ENCODE data around the gene NPM1. TPM values are rescaled to one million over a fixed set of nuclear protein-coding genes. Genes with fewer than 3 reads are reported as not detected.

NPM1 gene
- total RNA-seq, 1 experiment from 2014 or later: 1,998 TPM

DNA sequence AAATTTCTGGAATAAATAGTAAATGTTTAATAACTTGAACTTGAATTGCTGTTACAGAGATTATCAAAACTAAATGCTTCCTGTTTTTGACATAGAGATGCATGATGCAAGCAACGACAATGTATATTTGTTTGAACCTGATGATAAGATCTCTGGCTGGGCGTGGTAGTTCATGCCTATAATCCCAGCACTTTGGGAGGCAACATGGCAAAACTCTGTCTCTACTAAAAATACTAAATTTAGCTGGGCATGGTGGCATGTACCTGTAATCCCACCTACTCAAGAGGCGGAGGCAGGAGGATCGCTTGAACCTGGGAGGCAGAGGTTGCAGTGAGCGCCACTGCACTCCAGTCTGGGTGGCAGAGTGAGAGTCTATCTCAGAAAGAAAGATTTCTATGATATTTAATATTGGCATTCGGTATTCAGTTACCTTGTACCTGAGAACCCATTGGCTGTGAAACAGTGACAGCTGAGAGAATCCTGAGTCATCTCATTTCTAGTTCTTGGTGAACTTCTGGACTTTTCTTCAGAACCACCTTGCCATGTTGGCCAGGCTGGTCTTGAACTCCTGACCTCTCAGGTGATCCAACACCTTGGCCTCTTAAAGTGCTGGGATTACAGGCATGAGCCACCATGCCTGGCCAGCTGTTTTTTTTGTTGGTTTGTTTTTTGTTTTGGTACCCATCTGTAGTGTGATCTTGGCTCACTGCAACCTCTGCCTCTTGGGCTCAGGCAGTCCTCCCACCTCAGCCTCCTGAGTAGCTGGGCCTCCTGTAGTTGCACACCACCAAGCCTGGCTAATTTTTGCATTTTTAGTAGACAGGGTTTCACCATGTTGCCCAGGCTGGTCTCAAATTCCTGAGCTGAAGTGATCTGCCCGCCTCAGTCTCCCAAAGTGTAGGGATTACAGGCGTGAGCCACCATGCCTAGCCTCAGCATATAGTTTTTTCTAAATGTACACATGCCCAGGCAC is 21.8 kb downstream of the NPM1 start:
- Histone ChIP-seq H3K36me3 (ENCODE audit: insufficient read depth, low read length, poor library complexity, severe bottlenecking) (peaks cover 94% of the 10 kb centered on the region), H3K27me3 (replicated peaks; ENCODE audit: insufficient read depth, low read depth, low read length, poor library complexity) (no peaks in the 10 kb centered on the region), H3K27ac (ENCODE audit: low read depth, low read length, poor library complexity, severe bottlenecking) (no peak overlapping the region), H3K4me1 (ENCODE audit: insufficient read depth, low read length, poor library complexity, severe bottlenecking) (peaks cover 7% of the 10 kb centered on the region), H3K4me3 (ENCODE audit: low read depth, low read length, poor library complexity, severe bottlenecking) (no peak overlapping the region), H3K9me3 (ENCODE audit: low read depth, low read length, poor library complexity, severe bottlenecking) (no peaks in the 10 kb centered on the region)
- ChIA-PET CTCF (no interaction called here), POLR2A (ENCODE audit: low non-redundant PET) (no interaction called here)
- TF ChIP-seq, protein P1, sequence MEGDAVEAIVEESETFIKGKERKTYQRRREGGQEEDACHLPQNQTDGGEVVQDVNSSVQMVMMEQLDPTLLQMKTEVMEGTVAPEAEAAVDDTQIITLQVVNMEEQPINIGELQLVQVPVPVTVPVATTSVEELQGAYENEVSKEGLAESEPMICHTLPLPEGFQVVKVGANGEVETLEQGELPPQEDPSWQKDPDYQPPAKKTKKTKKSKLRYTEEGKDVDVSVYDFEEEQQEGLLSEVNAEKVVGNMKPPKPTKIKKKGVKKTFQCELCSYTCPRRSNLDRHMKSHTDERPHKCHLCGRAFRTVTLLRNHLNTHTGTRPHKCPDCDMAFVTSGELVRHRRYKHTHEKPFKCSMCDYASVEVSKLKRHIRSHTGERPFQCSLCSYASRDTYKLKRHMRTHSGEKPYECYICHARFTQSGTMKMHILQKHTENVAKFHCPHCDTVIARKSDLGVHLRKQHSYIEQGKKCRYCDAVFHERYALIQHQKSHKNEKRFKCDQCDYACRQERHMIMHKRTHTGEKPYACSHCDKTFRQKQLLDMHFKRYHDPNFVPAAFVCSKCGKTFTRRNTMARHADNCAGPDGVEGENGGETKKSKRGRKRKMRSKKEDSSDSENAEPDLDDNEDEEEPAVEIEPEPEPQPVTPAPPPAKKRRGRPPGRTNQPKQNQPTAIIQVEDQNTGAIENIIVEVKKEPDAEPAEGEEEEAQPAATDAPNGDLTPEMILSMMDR (conservative IDR thresholded peaks at IDR 0.05; ENCODE audit: low read depth, low read length): no peak
- no peak for TF ChIP-seq EZH2 (IDR thresholded peaks at IDR 0.05; ENCODE audit: borderline replicate concordance, low read depth, low read length, poor library complexity, severe bottlenecking)
- no peak for DNase-seq (ENCODE audit: low spot score)
- no TSS peak for BruUV-seq (replicated peaks)
- intact Hi-C loops (cut with micrococcal nuclease; ENCODE audit: unreplicated experiment): no loop called here

DNA sequence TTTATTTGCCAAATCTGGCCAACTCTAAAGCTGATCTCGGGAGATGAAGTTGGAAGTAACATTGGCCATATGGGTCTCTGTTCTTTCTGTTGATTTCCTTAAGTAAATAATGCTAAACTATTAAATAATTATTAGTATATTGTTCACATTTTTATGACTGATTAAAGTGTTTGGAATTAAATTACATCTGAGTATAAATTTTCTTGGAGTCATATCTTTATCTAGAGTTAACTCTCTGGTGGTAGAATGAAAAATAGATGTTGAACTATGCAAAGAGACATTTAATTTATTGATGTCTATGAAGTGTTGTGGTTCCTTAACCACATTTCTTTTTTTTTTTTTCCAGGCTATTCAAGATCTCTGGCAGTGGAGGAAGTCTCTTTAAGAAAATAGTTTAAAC is 22.5 kb downstream of the NPM1 start:
- CTCF ChIA-PET: no interaction called here
- Histone ChIP-seq H3K4me3 (ENCODE audit: low read depth, low read length, poor library complexity, severe bottlenecking) (no peak overlapping the region), H3K27ac (ENCODE audit: low read depth, low read length, poor library complexity, severe bottlenecking) (no peak overlapping the region), H3K9me3 (ENCODE audit: low read depth, low read length, poor library complexity, severe bottlenecking) (no peaks in the 10 kb centered on the region), H3K27me3 (replicated peaks; ENCODE audit: insufficient read depth, low read depth, low read length, poor library complexity) (no peaks in the 10 kb centered on the region), H3K4me1 (ENCODE audit: insufficient read depth, low read length, poor library complexity, severe bottlenecking) (peaks cover 7% of the 10 kb centered on the region), H3K36me3 (ENCODE audit: insufficient read depth, low read length, poor library complexity, severe bottlenecking) (peaks cover 90% of the 10 kb centered on the region)
- no peak for DNase-seq (ENCODE audit: low spot score)
- intact Hi-C loops (cut with micrococcal nuclease; ENCODE audit: unreplicated experiment): no loop called here
- POLR2A ChIA-PET (ENCODE audit: low non-redundant PET): no interaction called here
- TF ChIP-seq, protein P1 (conservative IDR thresholded peaks at IDR 0.05; ENCODE audit: low read depth, low read length): no peak
- BruUV-seq (replicated peaks): no TSS peak

DNA sequence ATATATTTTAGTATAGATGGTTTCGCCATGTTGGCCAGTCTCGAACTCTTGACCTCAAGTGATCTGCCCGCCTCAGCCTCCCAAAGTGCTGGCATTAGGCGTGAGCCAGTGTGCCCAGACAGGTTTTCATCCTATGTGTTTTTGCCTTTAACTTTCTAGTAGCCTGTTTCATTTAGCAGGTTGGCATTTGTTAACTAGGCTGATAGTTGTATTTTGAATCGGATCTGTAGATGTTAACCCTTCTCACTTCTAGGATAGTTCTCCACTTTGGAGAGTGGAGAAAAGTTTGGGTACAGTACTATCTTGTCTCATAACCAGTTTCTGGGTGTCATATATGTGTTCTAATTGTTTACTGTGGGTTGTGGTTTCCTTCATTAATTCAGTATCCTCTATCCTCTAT is 24.5 kb downstream of the NPM1 start:
- H3K27ac ChIP-seq (ENCODE audit: low read depth, low read length, poor library complexity, severe bottlenecking): no peak overlapping the region
- H3K27me3 ChIP-seq (replicated peaks; ENCODE audit: insufficient read depth, low read depth, low read length, poor library complexity): no peaks in the 10 kb centered on the region
- intact Hi-C loops (cut with micrococcal nuclease; ENCODE audit: unreplicated experiment): no loop called here
- peaks cover 70% of the 10 kb centered on the region for H3K36me3 ChIP-seq (ENCODE audit: insufficient read depth, low read length, poor library complexity, severe bottlenecking)
- no TSS peak for BruUV-seq (replicated peaks)
- H3K4me3 ChIP-seq (ENCODE audit: low read depth, low read length, poor library complexity, severe bottlenecking): no peak overlapping the region
- POLR2A ChIA-PET (ENCODE audit: low non-redundant PET): no interaction called here
- no peak for DNase-seq (ENCODE audit: low spot score)
- no peaks in the 10 kb centered on the region for H3K9me3 ChIP-seq (ENCODE audit: low read depth, low read length, poor library complexity, severe bottlenecking)
- no peaks in the 10 kb centered on the region for H3K4me1 ChIP-seq (ENCODE audit: insufficient read depth, low read length, poor library complexity, severe bottlenecking)
- CTCF ChIA-PET: no interaction called here
- TF ChIP-seq, protein P1 (conservative IDR thresholded peaks at IDR 0.05; ENCODE audit: low read depth, low read length): no peak
- TF ChIP-seq EZH2 (IDR thresholded peaks at IDR 0.05; ENCODE audit: borderline replicate concordance, low read depth, low read length, poor library complexity, severe bottlenecking): no peak
